ENCODE results near the gene EVI2B. TPM values are rescaled to one million over a fixed set of nuclear protein-coding genes. Genes with fewer than 3 reads are reported as not detected.

The EVI2B gene
- total RNA-seq, 1 donor from 2014 or later, result not detected

GRCh38 chr17:31321966-31322365, 8.1 kb upstream of the EVI2B start:
- Histone ChIP-seq H3K27me3 (ENCODE audit: control insufficient read depth, insufficient read depth, low read length) (no peaks in the 10 kb centered on the region), H3K36me3 (ENCODE audit: control insufficient read depth, insufficient read depth, low read length) (peaks cover 2% of the 10 kb centered on the region), H3K4me3 (ENCODE audit: low read depth, low read length) (no peak overlapping the region)
- TF ChIP-seq, protein P1, sequence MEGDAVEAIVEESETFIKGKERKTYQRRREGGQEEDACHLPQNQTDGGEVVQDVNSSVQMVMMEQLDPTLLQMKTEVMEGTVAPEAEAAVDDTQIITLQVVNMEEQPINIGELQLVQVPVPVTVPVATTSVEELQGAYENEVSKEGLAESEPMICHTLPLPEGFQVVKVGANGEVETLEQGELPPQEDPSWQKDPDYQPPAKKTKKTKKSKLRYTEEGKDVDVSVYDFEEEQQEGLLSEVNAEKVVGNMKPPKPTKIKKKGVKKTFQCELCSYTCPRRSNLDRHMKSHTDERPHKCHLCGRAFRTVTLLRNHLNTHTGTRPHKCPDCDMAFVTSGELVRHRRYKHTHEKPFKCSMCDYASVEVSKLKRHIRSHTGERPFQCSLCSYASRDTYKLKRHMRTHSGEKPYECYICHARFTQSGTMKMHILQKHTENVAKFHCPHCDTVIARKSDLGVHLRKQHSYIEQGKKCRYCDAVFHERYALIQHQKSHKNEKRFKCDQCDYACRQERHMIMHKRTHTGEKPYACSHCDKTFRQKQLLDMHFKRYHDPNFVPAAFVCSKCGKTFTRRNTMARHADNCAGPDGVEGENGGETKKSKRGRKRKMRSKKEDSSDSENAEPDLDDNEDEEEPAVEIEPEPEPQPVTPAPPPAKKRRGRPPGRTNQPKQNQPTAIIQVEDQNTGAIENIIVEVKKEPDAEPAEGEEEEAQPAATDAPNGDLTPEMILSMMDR (IDR thresholded peaks at IDR 0.05; ENCODE audit: insufficient read depth, low read length, poor library complexity, severe bottlenecking), result no peak
- no peak for DNase-seq (ENCODE audit: low read depth)

DNA sequence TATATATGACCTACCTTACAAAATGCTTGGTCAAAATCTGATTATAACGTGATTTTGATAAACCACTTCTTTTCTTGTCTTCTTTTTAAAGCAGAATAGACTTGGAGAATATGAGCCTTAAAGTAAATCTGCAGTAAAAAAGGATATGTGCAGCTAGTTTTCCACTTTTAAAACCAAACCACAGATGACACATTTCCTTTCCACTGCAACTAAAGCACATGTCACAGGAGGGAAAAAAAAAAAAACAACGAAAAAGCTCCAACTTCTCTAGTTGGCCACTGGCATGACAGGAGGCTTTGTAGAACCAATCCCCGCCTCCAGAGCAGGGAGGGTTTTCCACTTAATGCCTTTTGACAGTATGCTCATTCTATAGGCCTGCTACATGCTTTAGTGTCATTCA, 7.6 kb upstream of the EVI2B start, which contains the start of gene EVI2A:
Gene EVI2A (minus strand): TSS at position 142 of the 400 bp plus-strand sequence. CDS start 2,609 bp downstream, outside the sequence.
- Histone ChIP-seq H3K36me3 (ENCODE audit: control insufficient read depth, insufficient read depth, low read length) (peaks cover 2% of the 10 kb centered on the region), H3K4me3 (ENCODE audit: low read depth, low read length) (no peak within 1 kb of the TSS), H3K27me3 (ENCODE audit: control insufficient read depth, insufficient read depth, low read length) (no peaks in the 10 kb centered on the region)
- peak; percentile 44 for DNase-seq (ENCODE audit: low read depth)
- TF ChIP-seq, protein P1 (IDR thresholded peaks at IDR 0.05; ENCODE audit: insufficient read depth, low read length, poor library complexity, severe bottlenecking), result no peak

- no peak for DNase-seq (ENCODE audit: low read depth)
- Histone ChIP-seq H3K36me3 (ENCODE audit: control insufficient read depth, insufficient read depth, low read length) (no peaks in the 10 kb centered on the region), H3K4me3 (ENCODE audit: low read depth, low read length) (no peak overlapping the region), H3K27me3 (ENCODE audit: control insufficient read depth, insufficient read depth, low read length) (no peaks in the 10 kb centered on the region)
- TF ChIP-seq, protein P1 (IDR thresholded peaks at IDR 0.05; ENCODE audit: insufficient read depth, low read length, poor library complexity, severe bottlenecking), result no peak
These were observed 6.9 kb upstream of the EVI2B start for GRCh38 chr17:31320791-31321190.

GRCh38 chr17:31320241-31320640, 6.4 kb upstream of the EVI2B start:
- TF ChIP-seq, protein P1 (IDR thresholded peaks at IDR 0.05; ENCODE audit: insufficient read depth, low read length, poor library complexity, severe bottlenecking), result no peak
- DNase-seq (ENCODE audit: low read depth), result no peak
- Histone ChIP-seq H3K4me3 (ENCODE audit: low read depth, low read length) (no peak overlapping the region), H3K36me3 (ENCODE audit: control insufficient read depth, insufficient read depth, low read length) (no peaks in the 10 kb centered on the region), H3K27me3 (ENCODE audit: control insufficient read depth, insufficient read depth, low read length) (no peaks in the 10 kb centered on the region)

DNA sequence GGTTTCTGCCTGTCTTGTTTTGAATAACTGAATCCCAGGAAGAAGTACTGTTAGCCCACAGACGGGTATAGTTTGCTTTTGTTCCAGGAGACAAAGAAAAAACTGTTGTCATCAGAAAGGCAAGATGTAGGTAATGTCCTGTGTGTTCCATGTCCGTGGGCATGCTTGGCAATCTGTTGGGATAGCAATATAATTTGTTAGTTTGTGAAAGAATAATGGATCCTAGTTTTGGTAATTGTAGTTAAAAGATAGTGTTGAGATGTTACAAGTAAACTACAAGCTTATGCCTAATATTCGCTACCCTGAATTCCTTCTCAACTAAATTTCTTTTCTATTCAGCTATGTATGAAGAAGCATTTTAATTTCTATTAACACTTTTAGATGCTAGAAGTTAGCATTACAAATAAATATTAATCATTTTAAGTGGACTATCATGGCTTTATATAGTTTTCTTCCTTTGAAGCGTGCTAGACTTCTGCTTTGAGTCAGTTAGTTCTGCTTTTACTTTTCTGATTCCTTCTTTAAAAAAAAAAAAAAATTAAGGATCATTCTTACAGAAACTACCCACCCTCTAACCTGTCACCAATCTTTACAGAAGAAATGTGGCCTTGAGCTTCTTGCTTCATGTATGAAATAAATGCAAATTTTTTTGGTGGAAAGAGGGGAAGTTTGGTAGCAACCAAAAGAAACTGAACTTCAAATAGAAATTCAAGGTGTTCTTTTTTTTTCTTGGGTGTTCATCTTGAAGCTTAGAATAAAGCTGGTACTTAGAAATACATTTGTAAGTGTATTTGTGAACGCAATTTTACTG, 5.2 kb upstream of the EVI2B start:
- DNase-seq (ENCODE audit: low read depth), result no peak
- TF ChIP-seq, protein P1 (IDR thresholded peaks at IDR 0.05; ENCODE audit: insufficient read depth, low read length, poor library complexity, severe bottlenecking), result no peak
- Histone ChIP-seq H3K36me3 (ENCODE audit: control insufficient read depth, insufficient read depth, low read length) (no peaks in the 10 kb centered on the region), H3K27me3 (ENCODE audit: control insufficient read depth, insufficient read depth, low read length) (no peaks in the 10 kb centered on the region), H3K4me3 (ENCODE audit: low read depth, low read length) (no peak overlapping the region)
